Uterus (tissue), 2 donors: Measurements from ENCODE around the gene PSG2.
"Not testable (repeated sequence)": the region's sequence is repeated elsewhere in the genome, so short reads cannot be mapped to it uniquely, and the experiment has no call there.

ENCODE experiments used
- POLR2A ChIP-seq, 2 donors: fragments of 450-650 bp; IDR thresholded peaks; one replicate each; pipeline ENCODE4 v1.6.1; 2016; ENCODE audit warnings: antibody characterized with exemption in 2 of 2, mild to moderate bottlenecking in 1 of 2, moderate library complexity in 1 of 2
- TF ChIP-seq, protein P1 (sequence below), 4 experiments: fragments of 200-600 bp in 2 of 4; fragments of 450-650 bp in 2 of 4; sonication (generic) in 2 of 4; IDR thresholded peaks; one replicate each; pipeline ENCODE4 v1.5.1; 2016 to 2019; ENCODE audit warnings: antibody characterized with exemption in 4 of 4, mild to moderate bottlenecking in 2 of 4, moderate library complexity in 1 of 4

DNA sequence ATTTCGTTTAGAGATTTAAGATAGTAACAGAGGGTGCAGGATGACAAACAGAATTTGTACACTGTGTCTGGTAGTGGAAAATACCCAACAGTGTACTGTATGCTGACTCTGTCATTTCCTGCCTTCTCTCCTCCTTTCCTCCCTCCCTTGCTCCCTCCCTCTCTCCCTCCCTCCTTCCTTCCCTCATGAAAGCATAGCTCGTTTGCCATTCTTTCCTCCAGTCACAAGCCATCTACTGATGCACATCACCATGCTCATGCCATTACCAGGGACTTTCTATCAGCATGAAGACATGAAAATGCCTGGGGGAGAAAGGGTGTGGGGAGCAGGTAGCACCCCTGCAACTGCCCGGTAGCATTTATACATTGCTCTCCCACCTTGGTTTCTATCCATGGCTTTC, 37.0 kb upstream of the PSG2 start:
- TF ChIP-seq, protein P1, sequence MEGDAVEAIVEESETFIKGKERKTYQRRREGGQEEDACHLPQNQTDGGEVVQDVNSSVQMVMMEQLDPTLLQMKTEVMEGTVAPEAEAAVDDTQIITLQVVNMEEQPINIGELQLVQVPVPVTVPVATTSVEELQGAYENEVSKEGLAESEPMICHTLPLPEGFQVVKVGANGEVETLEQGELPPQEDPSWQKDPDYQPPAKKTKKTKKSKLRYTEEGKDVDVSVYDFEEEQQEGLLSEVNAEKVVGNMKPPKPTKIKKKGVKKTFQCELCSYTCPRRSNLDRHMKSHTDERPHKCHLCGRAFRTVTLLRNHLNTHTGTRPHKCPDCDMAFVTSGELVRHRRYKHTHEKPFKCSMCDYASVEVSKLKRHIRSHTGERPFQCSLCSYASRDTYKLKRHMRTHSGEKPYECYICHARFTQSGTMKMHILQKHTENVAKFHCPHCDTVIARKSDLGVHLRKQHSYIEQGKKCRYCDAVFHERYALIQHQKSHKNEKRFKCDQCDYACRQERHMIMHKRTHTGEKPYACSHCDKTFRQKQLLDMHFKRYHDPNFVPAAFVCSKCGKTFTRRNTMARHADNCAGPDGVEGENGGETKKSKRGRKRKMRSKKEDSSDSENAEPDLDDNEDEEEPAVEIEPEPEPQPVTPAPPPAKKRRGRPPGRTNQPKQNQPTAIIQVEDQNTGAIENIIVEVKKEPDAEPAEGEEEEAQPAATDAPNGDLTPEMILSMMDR (IDR thresholded peaks at IDR 0.05), result not testable (repeated sequence)
- TF ChIP-seq POLR2A (IDR thresholded peaks at IDR 0.05), result not testable (repeated sequence)
